ENCODE results near the gene OR2A1.
"Not testable (repeated sequence)": the region's sequence is repeated elsewhere in the genome, so short reads cannot be mapped to it uniquely, and the experiment has no call there.

OR2A1 gene

GRCh38 chr7:144319547-144319946, 7.3 kb downstream of the OR2A1 start:
- CTCF ChIA-PET; POLR2A ChIA-PET; DNase-seq (ENCODE audit: extremely low spot score): not testable (repeated sequence)

- POLR2A ChIA-PET; DNase-seq (ENCODE audit: extremely low spot score); CTCF ChIA-PET: not testable (repeated sequence)
Measured at GRCh38 chr7:144321677-144322206, 9.5 kb downstream of the OR2A1 start.

GRCh38 chr7:144323359-144323758, 11.1 kb downstream of the OR2A1 start:
- CTCF ChIA-PET; DNase-seq (ENCODE audit: extremely low spot score); POLR2A ChIA-PET: not testable (repeated sequence)

- POLR2A ChIA-PET; CTCF ChIA-PET; DNase-seq (ENCODE audit: extremely low spot score): not testable (repeated sequence)
Measured at GRCh38 chr7:144325868-144326267, 13.6 kb downstream of the OR2A1 start.

GRCh38 chr7:144330044-144330443, 17.8 kb downstream of the OR2A1 start:
- POLR2A ChIA-PET; CTCF ChIA-PET; DNase-seq (ENCODE audit: extremely low spot score): not testable (repeated sequence)

- CTCF ChIA-PET; DNase-seq (ENCODE audit: extremely low spot score); POLR2A ChIA-PET: not testable (repeated sequence)
Measured at GRCh38 chr7:144331221-144331995, 19.2 kb downstream of the OR2A1 start.

- POLR2A ChIA-PET; DNase-seq (ENCODE audit: extremely low spot score); CTCF ChIA-PET: not testable (repeated sequence)
Measured at GRCh38 chr7:144331996-144332288, 19.7 kb downstream of the OR2A1 start.

- CTCF ChIA-PET; DNase-seq (ENCODE audit: extremely low spot score): not testable (repeated sequence)
Measured at GRCh38 chr7:144348625-144349024, 36.4 kb downstream of the OR2A1 start.

GRCh38 chr7:144351667-144352066, 39.4 kb downstream of the OR2A1 start:
- DNase-seq (ENCODE audit: extremely low spot score) = not testable (repeated sequence)

More at GRCh38 chr7:144348625-144349024, 36.4 kb downstream of the OR2A1 start:
- POLR2A ChIA-PET = not testable (repeated sequence)

GRCh38 chr7:144355176-144355822, 43.1 kb downstream of the OR2A1 start, which contains the start of gene ARHGEF5:
Gene ARHGEF5, plus strand, starts transcription at chr7:144355402. Its CDS starts 7,268 bp downstream, at chr7:144362670.
- CTCF ChIA-PET; POLR2A ChIA-PET; DNase-seq (ENCODE audit: extremely low spot score): not testable (repeated sequence)

More at GRCh38 chr7:144351667-144352066, 39.4 kb downstream of the OR2A1 start:
- POLR2A ChIA-PET, CTCF ChIA-PET: not testable (repeated sequence)

- CTCF ChIA-PET; DNase-seq (ENCODE audit: extremely low spot score); POLR2A ChIA-PET: not testable (repeated sequence)
Measured at GRCh38 chr7:144356185-144356584, 44.0 kb downstream of the OR2A1 start.

GRCh38 chr7:144356860-144357259, 44.6 kb downstream of the OR2A1 start:
- POLR2A ChIA-PET; DNase-seq (ENCODE audit: extremely low spot score); CTCF ChIA-PET: not testable (repeated sequence)

GRCh38 chr7:144362061-144362460, 49.8 kb downstream of the OR2A1 start:
- CTCF ChIA-PET; POLR2A ChIA-PET; DNase-seq (ENCODE audit: extremely low spot score): not testable (repeated sequence)

GRCh38 chr7:144365523-144365922, 53.3 kb downstream of the OR2A1 start:
- POLR2A ChIA-PET; DNase-seq (ENCODE audit: extremely low spot score); CTCF ChIA-PET: not testable (repeated sequence)

- CTCF ChIA-PET; DNase-seq (ENCODE audit: extremely low spot score); POLR2A ChIA-PET: not testable (repeated sequence)
Measured at GRCh38 chr7:144367250-144367649, 55.0 kb downstream of the OR2A1 start.

- POLR2A ChIA-PET, CTCF ChIA-PET: not testable (repeated sequence)
Measured at GRCh38 chr7:144369221-144369620, 57.0 kb downstream of the OR2A1 start.

More at GRCh38 chr7:144369221-144369620, 57.0 kb downstream of the OR2A1 start:
- DNase-seq (ENCODE audit: extremely low spot score) = not testable (repeated sequence)

Measured in GM10248 (cell line).